Stimulated activated CD8-positive, alpha-beta memory T cell treated with anti-CD3 and anti-CD28 coated beads, Interleukin-7, amount 100 ng/mL, for 1 hour (primary cell): Measurements from ENCODE around the gene ATRNL1.

ENCODE experiments used
- DNase-seq, 2 donors: peaks; one replicate each; pipeline ENCODE4 v3.0.0-alpha.2; 2020; ENCODE audit warnings: low read depth in 2 of 2

Gene ATRNL1

GRCh38 chr10:115093286-115093775 lies at the start of gene ATRNL1:
Gene ATRNL1, plus strand, starts transcription at chr10:115093365. Its CDS starts 386 bp downstream, at chr10:115093751.
- no peak for DNase-seq

GRCh38 chr10:115043719-115044118 lies 49.4 kb upstream of the ATRNL1 start:
- no peak for DNase-seq

GRCh38 chr10:115044891-115045290 lies 48.3 kb upstream of the ATRNL1 start:
- no peak for DNase-seq

- DNase-seq, result no peak
Observed at GRCh38 chr10:115045499-115045898, 47.7 kb upstream of the ATRNL1 start.

- DNase-seq, result no peak
Observed at GRCh38 chr10:115046686-115047236, 46.4 kb upstream of the ATRNL1 start.

- no peak for DNase-seq
Observed at GRCh38 chr10:115047705-115048104, 45.5 kb upstream of the ATRNL1 start.

- DNase-seq, result no peak
Observed at GRCh38 chr10:115049318-115049717, 43.8 kb upstream of the ATRNL1 start.

GRCh38 chr10:115049960-115050359 lies 43.2 kb upstream of the ATRNL1 start:
- no peak for DNase-seq

GRCh38 chr10:115050375-115051010 lies 42.7 kb upstream of the ATRNL1 start:
- DNase-seq, result no peak

GRCh38 chr10:115051216-115051615 lies 41.9 kb upstream of the ATRNL1 start:
- no peak for DNase-seq

GRCh38 chr10:115052226-115052625 lies 40.9 kb upstream of the ATRNL1 start:
- no peak for DNase-seq

- no peak for DNase-seq
Observed at GRCh38 chr10:115052728-115053127, 40.4 kb upstream of the ATRNL1 start.

GRCh38 chr10:115056186-115056585 lies 37.0 kb upstream of the ATRNL1 start:
- DNase-seq, result no peak

- DNase-seq, result no peak
Observed at GRCh38 chr10:115059301-115059898, 33.8 kb upstream of the ATRNL1 start.

GRCh38 chr10:115063701-115064658 lies 29.2 kb upstream of the ATRNL1 start:
- DNase-seq, result no peak

- DNase-seq, result no peak
Observed at GRCh38 chr10:115065801-115066200, 27.4 kb upstream of the ATRNL1 start.

- DNase-seq, result no peak
Observed at GRCh38 chr10:115066528-115066927, 26.6 kb upstream of the ATRNL1 start.

- no peak for DNase-seq
Observed at GRCh38 chr10:115073796-115074195, 19.4 kb upstream of the ATRNL1 start.

- no peak for DNase-seq
Observed at GRCh38 chr10:115082506-115082905, 10.7 kb upstream of the ATRNL1 start.

GRCh38 chr10:115084277-115084850 lies 8.8 kb upstream of the ATRNL1 start:
- no peak for DNase-seq

GRCh38 chr10:115091161-115091560 lies 2.0 kb upstream of the ATRNL1 start:
- no peak for DNase-seq

- no peak for DNase-seq
Observed at GRCh38 chr10:115092258-115092554, 959 bp upstream of the ATRNL1 start.
